ENCODE data around the gene MAP2K5.

MAP2K5 gene

GRCh38 chr15:67827562-67828277 lies 285.2 kb downstream of the MAP2K5 start:
- no peak for TF ChIP-seq TEAD4 (IDR thresholded peaks at IDR 0.05)
- TF ChIP-seq NFIC (IDR thresholded peaks at IDR 0.05): no peak
- TF ChIP-seq TCF12 (IDR thresholded peaks at IDR 0.05; ENCODE audit: low read depth): no peak
- no peak for TF ChIP-seq ZBTB7A (IDR thresholded peaks at IDR 0.05; ENCODE audit: low read depth)
- no peak for TF ChIP-seq CREB1 (IDR thresholded peaks at IDR 0.05; ENCODE audit: low read depth)
- no peak for TF ChIP-seq EP300 (IDR thresholded peaks at IDR 0.05; ENCODE audit: borderline replicate concordance)
- TF ChIP-seq CEBPB (IDR thresholded peaks at IDR 0.05): no peak
- TF ChIP-seq REST (IDR thresholded peaks at IDR 0.05; ENCODE audit: low read depth): no peak

GRCh38 chr15:67828278-67828968 lies 285.9 kb downstream of the MAP2K5 start:
- TF ChIP-seq NFIC (IDR thresholded peaks at IDR 0.05) (no peak), EP300 (IDR thresholded peaks at IDR 0.05; ENCODE audit: borderline replicate concordance) (no peak)

- no peak for TF ChIP-seq REST (IDR thresholded peaks at IDR 0.05; ENCODE audit: low read depth)
- TF ChIP-seq ZBTB7A (IDR thresholded peaks at IDR 0.05; ENCODE audit: low read depth): no peak
- no peak for TF ChIP-seq YY1 (IDR thresholded peaks at IDR 0.05; ENCODE audit: low read depth)
- TF ChIP-seq EP300 (IDR thresholded peaks at IDR 0.05; ENCODE audit: borderline replicate concordance): no peak
- TF ChIP-seq NFIC (IDR thresholded peaks at IDR 0.05): no peak
- no peak for TF ChIP-seq MAX (IDR thresholded peaks at IDR 0.05)
These were observed 286.6 kb downstream of the MAP2K5 start for GRCh38 chr15:67828969-67829646.

- TF ChIP-seq ZBTB7A (IDR thresholded peaks at IDR 0.05; ENCODE audit: low read depth): no peak
These were observed 287.4 kb downstream of the MAP2K5 start for GRCh38 chr15:67829647-67830504.

- TF ChIP-seq FOXM1 (IDR thresholded peaks at IDR 0.05; ENCODE audit: borderline replicate concordance, low read depth) (no peak), CREB1 (IDR thresholded peaks at IDR 0.05; ENCODE audit: low read depth) (no peak), RAD21 (IDR thresholded peaks at IDR 0.05; ENCODE audit: low read depth) (no peak), CEBPB (IDR thresholded peaks at IDR 0.05) (no peak), USF1 (IDR thresholded peaks at IDR 0.05) (no peak), MAX (IDR thresholded peaks at IDR 0.05) (no peak), TCF12 (IDR thresholded peaks at IDR 0.05; ENCODE audit: low read depth) (no peak), NFIC (IDR thresholded peaks at IDR 0.05) (no peak), EGR1 (IDR thresholded peaks at IDR 0.05) (no peak), EP300 (IDR thresholded peaks at IDR 0.05; ENCODE audit: borderline replicate concordance) (no peak), ZBTB7A (IDR thresholded peaks at IDR 0.05; ENCODE audit: low read depth) (no peak), REST (IDR thresholded peaks at IDR 0.05; ENCODE audit: low read depth) (no peak), TEAD4 (IDR thresholded peaks at IDR 0.05) (no peak), YY1 (IDR thresholded peaks at IDR 0.05; ENCODE audit: low read depth) (no peak), TAF1 (IDR thresholded peaks at IDR 0.05; ENCODE audit: low read depth) (no peak)
These were observed 288.9 kb downstream of the MAP2K5 start for GRCh38 chr15:67831363-67831762.
